GM12872 (cell line): ENCODE measurements around the gene ALDOC.

Source experiments
- TF ChIP-seq, protein P1 (sequence below): IDR thresholded peaks from 3 replicates; pipeline ENCODE4 v1.5.1; 2011; ENCODE audit warnings: low read depth, mild to moderate bottlenecking, low read length, moderate library complexity; ENCODE audit not compliant: insufficient read depth

ALDOC gene

DNA sequence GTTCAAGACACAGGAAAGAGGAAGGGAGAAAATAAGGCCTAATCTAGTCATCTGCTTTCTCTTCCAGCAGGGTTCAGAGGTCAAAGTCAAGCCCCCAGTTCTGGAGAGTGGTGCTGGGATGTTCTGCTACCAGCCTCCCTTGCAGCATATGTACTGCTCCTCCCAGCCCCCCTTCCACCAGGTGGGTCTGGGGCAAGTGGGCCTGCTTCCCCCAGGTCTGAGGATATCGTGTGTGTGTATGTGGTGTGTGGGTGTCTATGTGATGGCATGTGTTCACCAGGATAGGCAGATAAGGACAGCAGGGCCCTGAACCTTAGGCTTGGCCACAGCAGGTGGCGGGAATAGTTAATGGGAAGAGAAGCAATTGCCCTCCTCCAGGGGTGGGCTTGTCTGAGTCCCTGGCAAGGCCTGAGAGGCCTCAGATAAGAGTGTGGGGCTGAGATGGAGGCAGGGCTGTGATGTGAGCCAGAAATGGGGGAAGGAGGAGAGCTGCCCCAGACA lies 49.5 kb downstream of the ALDOC start:
- TF ChIP-seq, protein P1, sequence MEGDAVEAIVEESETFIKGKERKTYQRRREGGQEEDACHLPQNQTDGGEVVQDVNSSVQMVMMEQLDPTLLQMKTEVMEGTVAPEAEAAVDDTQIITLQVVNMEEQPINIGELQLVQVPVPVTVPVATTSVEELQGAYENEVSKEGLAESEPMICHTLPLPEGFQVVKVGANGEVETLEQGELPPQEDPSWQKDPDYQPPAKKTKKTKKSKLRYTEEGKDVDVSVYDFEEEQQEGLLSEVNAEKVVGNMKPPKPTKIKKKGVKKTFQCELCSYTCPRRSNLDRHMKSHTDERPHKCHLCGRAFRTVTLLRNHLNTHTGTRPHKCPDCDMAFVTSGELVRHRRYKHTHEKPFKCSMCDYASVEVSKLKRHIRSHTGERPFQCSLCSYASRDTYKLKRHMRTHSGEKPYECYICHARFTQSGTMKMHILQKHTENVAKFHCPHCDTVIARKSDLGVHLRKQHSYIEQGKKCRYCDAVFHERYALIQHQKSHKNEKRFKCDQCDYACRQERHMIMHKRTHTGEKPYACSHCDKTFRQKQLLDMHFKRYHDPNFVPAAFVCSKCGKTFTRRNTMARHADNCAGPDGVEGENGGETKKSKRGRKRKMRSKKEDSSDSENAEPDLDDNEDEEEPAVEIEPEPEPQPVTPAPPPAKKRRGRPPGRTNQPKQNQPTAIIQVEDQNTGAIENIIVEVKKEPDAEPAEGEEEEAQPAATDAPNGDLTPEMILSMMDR: no peak

DNA sequence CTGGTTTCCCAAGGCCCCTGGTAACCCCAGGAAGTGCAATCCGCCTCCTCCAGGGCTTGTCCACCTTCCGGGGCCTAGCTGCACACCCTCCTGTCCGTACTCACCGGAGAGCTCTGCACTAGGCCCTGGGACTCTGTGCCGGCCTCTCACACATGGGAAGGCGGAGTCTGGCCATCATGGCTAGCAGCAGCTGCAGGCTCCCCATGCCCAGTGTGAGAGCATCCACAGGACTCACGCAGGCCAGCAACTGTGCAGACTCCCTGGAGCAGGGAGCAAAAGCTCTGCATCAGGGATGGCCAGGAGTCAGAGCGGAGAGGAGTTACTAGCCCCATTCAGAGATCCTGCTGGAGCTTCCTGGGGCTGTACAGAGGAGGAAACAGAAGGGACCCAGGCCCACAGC lies 50.3 kb downstream of the ALDOC start:
- TF ChIP-seq, protein P1: no peak

DNA sequence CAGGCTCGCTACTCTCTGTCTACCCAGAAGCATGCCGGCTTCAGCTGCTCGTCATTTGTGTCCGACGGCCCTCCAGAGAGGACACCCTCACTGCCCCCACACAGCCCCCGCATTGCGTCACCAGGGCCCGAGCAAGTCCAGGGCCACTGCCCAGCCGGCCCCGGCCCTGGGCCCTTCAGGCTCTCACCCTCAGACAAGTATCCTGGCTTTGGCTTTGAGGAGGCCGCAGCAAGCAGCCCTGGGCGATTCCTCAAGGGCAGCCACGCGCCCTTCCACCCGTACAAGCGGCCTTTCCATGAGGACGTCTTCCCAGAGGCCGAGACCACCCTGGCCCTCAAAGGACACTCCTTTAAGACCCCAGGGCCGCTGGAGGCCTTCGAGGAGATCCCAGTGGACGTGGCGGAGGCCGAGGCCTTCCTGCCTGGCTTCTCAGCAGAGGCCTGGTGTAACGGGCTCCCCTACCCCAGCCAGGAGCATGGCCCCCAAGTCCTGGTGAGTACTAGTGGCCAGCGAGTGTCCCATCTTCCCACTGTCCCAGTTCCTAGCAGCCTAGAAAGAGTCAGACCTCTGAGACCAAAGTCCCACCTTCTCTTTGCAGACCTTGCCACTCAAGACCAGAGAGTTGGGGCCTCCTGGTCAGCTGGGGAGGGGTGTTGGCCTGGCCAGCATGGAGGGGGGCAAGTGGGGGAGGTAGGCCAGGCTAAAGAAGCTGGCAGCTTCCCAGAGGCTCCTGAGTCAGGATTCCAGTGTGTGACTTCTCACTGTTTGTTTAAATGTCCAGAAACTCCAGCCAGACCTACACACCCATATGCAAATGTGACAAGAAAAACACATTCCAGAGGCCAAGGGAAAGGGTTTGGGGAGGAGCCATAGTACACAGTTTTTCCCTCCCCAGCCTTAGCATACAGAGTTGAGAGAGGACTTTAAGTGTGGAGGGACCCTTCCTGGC lies 51.9 kb downstream of the ALDOC start:
- TF ChIP-seq, protein P1: no peak

DNA sequence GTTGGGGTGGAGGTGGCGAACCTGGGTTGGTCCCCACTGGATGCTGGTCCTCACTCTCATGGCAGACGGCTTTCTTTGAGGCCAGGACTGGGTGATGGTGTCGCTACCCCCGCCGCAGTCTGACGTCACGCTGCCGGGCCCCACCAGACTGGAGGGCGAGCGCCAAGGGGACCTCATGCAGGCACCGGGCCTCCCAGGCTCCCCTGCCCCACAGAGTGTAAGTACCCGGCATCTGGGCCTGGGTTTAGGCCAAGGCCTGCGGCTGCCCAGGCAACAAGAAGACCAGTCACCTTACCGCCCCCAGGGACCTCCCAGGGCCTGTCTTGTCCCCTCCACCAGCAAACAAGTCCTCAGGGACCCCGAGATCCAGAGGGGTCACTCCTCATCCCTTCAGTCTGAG lies 52.8 kb downstream of the ALDOC start:
- TF ChIP-seq, protein P1: no peak

DNA sequence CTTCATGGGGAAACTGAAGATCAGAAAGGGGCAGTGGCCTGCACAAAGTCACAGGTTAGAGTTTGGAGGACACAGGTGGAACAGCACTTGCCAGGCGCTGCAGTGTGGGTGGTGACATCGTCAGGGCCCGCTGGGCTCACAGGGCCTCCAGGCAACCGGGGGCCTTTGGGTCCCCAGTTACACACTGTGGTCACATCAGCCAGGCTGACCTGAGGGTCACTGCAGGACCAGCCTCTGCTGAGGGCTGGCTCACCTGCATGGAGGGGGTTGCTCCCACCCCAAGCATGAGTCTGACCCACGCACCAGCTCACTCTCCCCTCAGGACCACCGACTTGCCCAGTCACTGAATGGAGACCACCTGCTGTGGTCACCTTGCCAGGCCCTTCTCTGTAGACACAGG lies 53.5 kb downstream of the ALDOC start:
- TF ChIP-seq, protein P1: no peak
